ENCODE data around the gene TMEM74B. TPM values are rescaled to one million over a fixed set of nuclear protein-coding genes. Genes with fewer than 3 reads are reported as not detected.
"Not testable (repeated sequence)": the region's sequence is repeated elsewhere in the genome, so short reads cannot be mapped to it uniquely, and the experiment has no call there.

The TMEM74B gene
- total RNA-seq, 1 experiment from 2014 or later: not detected

- DNase-seq (ENCODE audit: low spot score): no peak
- in situ Hi-C loops (cut with HindIII; ENCODE audit: low sequenced_read_pairs): no loop called here
Observed at GRCh38 chr20:1163105-1163504, 21.7 kb downstream of the TMEM74B start.

- in situ Hi-C loops (cut with HindIII; ENCODE audit: low sequenced_read_pairs): no loop called here
- no peak for DNase-seq (ENCODE audit: low spot score)
Observed at GRCh38 chr20:1160991-1161390, 23.8 kb downstream of the TMEM74B start.

- in situ Hi-C loops (cut with HindIII; ENCODE audit: low sequenced_read_pairs): no loop called here
- DNase-seq (ENCODE audit: low spot score): no peak
Observed at GRCh38 chr20:1160496-1160895, 24.3 kb downstream of the TMEM74B start.

- in situ Hi-C loops (cut with HindIII; ENCODE audit: low sequenced_read_pairs): no loop called here
Observed at GRCh38 chr20:1155342-1155741, 29.4 kb downstream of the TMEM74B start.

DNA sequence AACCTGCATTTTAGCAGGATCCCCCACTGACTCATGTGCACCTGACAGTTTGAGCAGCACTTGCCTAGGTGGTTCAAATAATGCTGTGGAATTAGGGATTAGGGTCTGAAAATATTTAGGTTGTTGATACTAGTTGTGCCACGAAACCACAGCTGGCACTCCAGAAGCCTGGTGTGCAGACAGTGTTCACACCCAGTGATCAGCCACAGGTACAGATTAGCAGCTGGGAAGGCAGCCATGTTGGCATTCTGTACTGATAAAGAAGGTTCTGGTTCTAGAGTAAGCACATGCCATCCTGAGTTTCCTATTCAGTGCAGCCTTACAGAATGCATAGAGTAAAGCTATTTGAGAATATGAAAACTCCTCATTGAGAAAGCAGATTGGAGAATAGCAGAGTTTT is 30.1 kb downstream of the TMEM74B start:
- no peak for DNase-seq (ENCODE audit: low spot score)
- in situ Hi-C loops (cut with HindIII; ENCODE audit: low sequenced_read_pairs): no loop called here

More at GRCh38 chr20:1155342-1155741, 29.4 kb downstream of the TMEM74B start:
- no peak for DNase-seq (ENCODE audit: low spot score)

- DNase-seq (ENCODE audit: low spot score): no peak
- in situ Hi-C loops (cut with HindIII; ENCODE audit: low sequenced_read_pairs): no loop called here
Observed at GRCh38 chr20:1154226-1154625, 30.6 kb downstream of the TMEM74B start.

DNA sequence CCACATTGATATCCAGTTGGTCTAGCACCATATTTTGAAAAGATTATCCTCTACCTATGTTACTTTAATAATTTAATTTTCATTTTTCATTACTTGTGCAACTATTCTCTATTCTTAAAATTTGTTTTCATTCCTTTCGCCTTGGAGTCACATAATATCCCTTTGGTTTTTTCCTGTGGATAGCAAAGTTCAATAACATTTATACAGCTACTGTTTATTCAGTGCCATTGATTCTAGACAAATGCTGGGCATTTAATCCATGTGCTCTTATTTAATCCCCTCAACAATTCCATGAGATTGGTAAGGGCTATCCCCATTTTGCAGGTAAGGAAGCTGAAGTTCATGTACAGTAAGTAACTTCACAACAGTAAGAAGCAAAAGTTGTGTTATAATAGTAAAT is 33.8 kb downstream of the TMEM74B start:
- DNase-seq (ENCODE audit: low spot score): no peak
- in situ Hi-C loops (cut with HindIII; ENCODE audit: low sequenced_read_pairs): no loop called here

DNA sequence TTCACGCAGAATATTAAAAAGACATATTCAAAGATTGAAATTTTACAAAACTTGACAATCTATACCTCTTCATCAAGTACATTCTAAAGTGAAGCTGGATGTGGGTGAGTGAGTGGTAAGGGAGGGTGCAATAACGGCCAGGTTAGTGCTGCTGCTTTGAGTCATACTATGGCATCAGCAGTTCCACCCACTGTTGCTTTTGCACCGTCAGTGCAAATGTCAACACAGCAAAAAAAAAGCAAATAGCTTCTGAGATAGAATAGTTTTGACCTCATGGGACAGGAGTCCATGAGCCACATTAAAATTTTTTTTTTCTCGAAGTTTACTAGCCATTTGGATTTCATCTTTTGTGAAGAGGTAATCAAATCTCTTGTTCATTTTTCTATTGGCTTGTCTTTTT is 34.6 kb downstream of the TMEM74B start:
- no peak for DNase-seq (ENCODE audit: low spot score)
- in situ Hi-C loops (cut with HindIII; ENCODE audit: low sequenced_read_pairs): no loop called here

DNA sequence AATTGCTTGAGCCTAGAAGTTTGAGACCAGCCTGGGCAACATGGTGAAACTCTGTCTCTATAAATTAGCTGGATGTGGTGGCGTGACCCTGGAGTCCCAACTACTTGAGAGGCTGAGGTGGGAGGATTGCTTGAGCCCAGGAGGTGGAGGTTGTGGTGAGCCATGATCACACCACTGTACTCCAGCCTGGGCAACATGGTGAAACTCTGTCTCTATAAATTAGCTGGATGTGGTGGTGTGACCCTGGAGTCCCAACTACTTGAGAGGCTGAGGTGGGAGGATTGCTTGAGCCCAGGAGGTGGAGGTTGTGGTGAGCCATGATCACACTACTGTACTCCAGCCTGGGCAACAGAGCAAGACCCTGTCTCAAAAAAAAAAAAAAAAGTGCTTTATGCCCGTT is 35.0 kb downstream of the TMEM74B start:
- DNase-seq (ENCODE audit: low spot score); in situ Hi-C loops (cut with HindIII; ENCODE audit: low sequenced_read_pairs): not testable (repeated sequence)

GRCh38 chr20:1146957-1147356 is 37.8 kb downstream of the TMEM74B start:
- no peak for DNase-seq (ENCODE audit: low spot score)
- in situ Hi-C loops (cut with HindIII; ENCODE audit: low sequenced_read_pairs): no loop called here

DNA sequence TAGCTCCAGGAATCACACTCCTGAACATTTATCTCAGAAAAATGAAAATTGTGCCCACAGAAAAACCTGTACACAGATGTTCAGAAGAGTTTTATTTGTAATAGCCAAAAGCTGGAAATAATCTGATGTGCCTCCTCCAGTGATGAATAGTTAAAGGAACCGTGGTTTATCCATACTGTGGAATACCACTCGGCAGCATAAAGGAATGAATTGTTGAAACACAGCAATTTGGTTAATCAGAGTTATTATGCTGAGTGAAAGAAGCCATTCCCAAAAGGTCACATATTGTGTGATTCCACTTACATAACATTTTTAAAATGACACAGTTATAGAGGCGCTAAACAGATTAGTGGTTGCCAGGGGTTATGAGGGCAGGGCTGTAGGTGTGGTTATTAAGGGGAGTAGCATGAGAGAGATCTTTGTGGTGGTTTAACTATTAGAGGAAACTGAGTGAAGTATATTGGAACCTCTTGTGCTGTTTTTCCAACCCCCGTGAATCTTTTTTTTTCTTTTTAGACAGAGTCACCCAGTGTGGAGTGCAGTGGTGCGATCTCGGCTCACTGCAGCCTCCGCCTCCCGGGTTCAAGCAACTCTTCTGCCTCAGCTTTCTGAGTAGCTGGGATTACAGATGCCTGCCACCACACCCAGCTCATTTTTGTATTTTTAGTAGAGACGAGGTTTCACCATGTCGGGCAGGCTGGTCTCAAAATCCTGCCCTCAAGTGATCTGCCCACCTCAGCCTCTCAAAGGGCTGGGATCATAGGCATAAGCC is 40.2 kb downstream of the TMEM74B start:
- in situ Hi-C loops (cut with HindIII; ENCODE audit: low sequenced_read_pairs): no loop called here

DNA sequence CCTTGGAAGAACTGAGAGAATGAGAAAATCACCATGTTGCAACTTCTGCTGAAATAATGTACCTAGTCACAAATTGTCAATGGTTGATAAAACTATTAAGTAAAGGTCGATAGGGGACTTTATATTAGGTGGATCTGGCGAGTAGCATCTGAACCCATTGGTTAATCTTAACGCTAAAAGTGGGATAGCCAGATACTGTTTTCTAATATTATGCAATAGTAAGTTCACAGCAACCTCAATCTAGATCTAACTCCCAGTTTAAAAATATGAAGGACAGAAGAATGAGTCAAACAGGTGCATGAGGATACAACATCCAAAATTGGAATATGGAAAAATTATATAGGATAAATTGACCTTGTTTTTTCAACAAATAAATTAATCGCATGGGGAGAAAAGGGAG is 47.5 kb downstream of the TMEM74B start:
- DNase-seq (ENCODE audit: low spot score): no peak
- in situ Hi-C loops (cut with HindIII; ENCODE audit: low sequenced_read_pairs): no loop called here

More for the DNA sequence above, 40.2 kb downstream of the TMEM74B start:
- DNase-seq (ENCODE audit: low spot score): no peak

GRCh38 chr20:1134836-1135235 is 49.9 kb downstream of the TMEM74B start:
- in situ Hi-C loops (cut with HindIII; ENCODE audit: low sequenced_read_pairs): no loop called here
- no peak for DNase-seq (ENCODE audit: low spot score)

GRCh38 chr20:1134355-1134754 is 50.4 kb downstream of the TMEM74B start:
- no peak for DNase-seq (ENCODE audit: low spot score)
- in situ Hi-C loops (cut with HindIII; ENCODE audit: low sequenced_read_pairs): no loop called here

GRCh38 chr20:1131354-1131753 is 53.4 kb downstream of the TMEM74B start:
- in situ Hi-C loops (cut with HindIII; ENCODE audit: low sequenced_read_pairs): no loop called here
- DNase-seq (ENCODE audit: low spot score): no peak

DNA sequence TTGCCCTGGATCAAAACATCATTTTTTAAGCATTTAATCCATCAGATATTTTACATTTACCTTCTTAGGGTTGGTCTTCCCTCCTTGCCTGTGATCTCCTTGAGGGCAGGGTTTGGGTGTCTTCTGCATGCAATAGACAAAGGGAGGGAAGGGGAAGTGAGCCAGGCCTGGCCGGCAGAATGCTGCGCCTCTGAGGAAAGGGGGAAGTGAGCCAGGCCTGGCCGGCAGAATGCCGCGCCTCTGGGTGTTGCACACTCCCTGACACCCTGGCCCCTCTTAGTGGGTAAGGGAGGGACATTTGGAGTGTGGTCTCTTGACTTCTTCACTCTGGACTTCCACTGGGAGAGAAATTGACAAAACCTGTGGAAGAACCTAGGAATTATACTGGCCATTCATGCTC is 53.9 kb downstream of the TMEM74B start:
- in situ Hi-C loops (cut with HindIII; ENCODE audit: low sequenced_read_pairs): no loop called here
- no peak for DNase-seq (ENCODE audit: low spot score)

Other genes starting within 250 kb of the TMEM74B start
- gene RSPO4, start 182.7 kb downstream of the TMEM74B start, total RNA-seq (2014; rRNA removed; shearing (Covaris generic)): not detected in 2 replicates
- gene PSMF1, start 66.4 kb downstream of the TMEM74B start, total RNA-seq (2014; rRNA removed; shearing (Covaris generic)): 84.9 and 95.9 TPM in 2 replicates
- gene C20orf202, start 18.5 kb upstream of the TMEM74B start, total RNA-seq (2014; rRNA removed; shearing (Covaris generic)): not detected in 2 replicates
- gene RAD21L1, start 41.1 kb upstream of the TMEM74B start, total RNA-seq (2014; rRNA removed; shearing (Covaris generic)): not detected in 2 replicates
- gene SNPH, start 81.3 kb upstream of the TMEM74B start, total RNA-seq (2014; rRNA removed; shearing (Covaris generic)): 1.7 and 2.4 TPM in 2 replicates
- 0.49 and 2.0 TPM in 2 replicates for gene SDCBP2, start 144.2 kb upstream of the TMEM74B start, total RNA-seq (2014; rRNA removed; shearing (Covaris generic))
- 158 and 170 TPM in 2 replicates for gene FKBP1A, start 208.1 kb upstream of the TMEM74B start, total RNA-seq (2014; rRNA removed; shearing (Covaris generic))